Brain pericyte (primary cell): ENCODE measurements around the gene SPECC1L.
"Not testable (repeated sequence)": the region's sequence is repeated elsewhere in the genome, so short reads cannot be mapped to it uniquely, and the experiment has no call there.

ENCODE experiments used
- DNase-seq: peaks from one replicate; pipeline ENCODE4 v3.0.0-alpha.2; 2012; ENCODE audit warnings: low read depth, low spot score

The SPECC1L gene

DNA sequence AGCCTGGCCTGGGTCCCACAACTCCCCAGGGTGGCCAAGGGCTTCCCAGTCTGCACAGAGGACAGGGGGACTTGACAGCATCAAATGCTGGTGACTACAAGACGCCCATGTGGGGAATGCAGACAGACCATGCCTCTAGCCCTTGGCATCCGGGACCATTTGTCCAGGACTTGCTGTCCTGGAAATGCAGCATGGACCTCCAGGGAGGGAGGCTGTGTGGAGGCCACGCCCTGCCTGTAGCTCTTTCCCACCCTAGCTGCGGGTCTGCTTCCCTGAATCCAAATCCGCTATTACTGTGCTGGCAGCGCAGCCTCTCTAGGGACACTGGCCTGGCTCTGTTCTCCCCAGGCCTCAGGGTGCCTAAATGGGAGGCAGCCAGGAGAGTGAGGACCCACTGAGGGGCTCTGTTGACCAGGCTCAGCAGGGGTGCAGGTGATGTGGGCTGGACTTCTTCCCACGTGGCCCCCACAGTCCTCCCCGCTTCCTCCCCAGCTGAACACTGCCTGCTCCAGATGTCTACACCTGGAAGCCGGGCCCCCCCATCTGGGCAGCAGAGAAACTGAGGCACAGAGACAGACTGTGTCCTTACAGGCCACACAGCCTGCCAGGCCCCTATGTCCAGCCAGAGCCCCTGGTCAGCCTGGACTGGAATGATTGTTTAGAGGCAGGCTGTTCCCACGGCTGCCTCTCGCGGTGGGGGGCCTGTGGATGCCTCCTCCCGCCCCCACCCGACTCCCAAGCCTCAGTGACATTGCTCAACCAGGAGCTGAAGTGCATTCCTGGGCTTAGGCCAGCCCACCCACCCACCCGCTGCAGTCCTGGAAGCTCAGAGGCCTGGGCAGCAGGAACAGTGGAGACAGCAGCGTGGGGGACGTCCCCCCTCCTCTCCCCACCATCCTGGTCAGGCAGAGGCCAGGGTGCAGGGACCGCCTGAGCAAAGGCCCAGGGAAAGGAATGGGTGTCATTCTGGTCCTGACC, 24.8 kb upstream of the SPECC1L start:
- DNase-seq = peak; percentile 64

DNA sequence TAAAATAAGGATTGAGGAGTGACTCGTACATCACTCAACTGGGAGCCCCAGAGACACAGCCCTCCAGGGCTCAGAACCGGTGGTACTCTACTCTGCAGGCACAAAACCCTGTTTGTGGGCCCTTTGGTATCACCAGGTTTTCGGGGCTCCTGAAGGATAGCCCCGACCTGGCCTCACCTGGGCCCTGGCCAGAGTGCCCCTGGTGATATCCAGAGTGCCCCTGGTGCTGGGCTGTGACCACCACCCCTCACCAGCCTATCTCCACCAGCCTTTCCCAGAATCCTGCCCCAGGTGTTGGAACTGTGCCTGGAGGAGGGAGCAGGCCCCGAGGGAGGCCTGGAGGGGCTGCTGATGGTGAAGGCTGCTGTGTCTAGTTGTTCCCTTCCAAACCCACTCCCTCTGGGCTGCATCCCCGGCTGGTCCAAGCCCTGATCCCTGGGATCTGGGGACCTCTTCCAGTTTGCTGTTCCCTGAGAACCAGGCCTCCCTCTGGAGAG, 23.6 kb upstream of the SPECC1L start:
- DNase-seq = no peak

DNA sequence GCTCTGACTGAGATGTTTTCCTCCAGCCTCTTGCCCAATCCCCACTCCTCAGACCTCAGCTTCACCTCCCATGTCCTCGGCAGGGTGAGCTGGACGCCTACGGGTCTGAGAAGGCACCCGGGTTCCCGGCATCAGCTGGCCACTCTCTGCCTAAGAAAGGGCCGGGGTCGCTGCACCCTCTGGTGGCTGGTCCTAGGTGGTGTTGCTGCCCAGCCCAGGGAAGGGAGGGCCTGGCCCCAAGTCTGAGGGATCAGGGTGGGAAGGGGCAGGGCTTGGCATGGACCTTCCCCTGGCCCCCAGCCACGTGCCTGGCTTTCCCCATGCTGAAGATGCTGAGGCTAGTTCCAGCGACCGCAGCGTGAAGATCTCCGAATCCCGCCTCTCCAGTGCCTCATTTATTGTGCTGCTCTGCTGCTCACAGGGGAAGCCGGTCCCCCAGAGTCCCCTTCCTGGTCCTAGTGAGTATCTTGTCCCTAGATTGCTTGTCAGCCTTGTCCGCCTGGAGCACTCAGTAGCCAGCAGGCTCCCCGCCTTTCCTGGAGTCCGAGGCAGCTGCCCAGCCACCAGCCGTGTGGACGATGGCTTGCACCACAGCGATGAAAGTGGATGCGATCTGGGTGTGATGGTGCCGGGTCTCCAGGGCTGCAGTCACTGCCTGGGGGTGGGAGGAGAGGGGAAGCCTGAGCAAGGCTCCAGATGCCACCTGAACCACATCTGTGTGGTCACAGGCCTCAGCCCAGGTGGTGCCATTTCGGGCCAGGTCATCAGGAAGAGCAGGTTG, 22.9 kb upstream of the SPECC1L start:
- peak; percentile 91 for DNase-seq

DNA sequence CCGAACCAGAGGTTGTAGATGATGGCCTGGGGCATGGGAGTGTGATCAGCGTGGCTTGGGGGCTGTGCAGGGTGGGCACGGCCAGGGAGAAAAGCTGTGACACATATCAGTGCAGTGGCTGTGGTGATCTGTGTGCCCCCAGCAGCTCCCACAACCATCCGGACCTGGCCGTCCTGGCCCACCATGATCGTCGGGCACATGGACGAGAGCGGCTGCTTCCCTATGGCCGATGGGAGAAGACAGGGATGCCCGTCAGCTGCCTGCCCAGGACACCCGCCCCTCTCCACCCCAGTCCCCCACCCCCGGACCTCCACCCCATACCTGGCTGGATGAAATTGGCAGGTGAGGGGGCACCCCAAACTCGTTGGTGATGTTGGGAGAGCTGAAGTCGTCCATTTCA, 22.0 kb upstream of the SPECC1L start:
- DNase-seq = not testable (repeated sequence)

DNA sequence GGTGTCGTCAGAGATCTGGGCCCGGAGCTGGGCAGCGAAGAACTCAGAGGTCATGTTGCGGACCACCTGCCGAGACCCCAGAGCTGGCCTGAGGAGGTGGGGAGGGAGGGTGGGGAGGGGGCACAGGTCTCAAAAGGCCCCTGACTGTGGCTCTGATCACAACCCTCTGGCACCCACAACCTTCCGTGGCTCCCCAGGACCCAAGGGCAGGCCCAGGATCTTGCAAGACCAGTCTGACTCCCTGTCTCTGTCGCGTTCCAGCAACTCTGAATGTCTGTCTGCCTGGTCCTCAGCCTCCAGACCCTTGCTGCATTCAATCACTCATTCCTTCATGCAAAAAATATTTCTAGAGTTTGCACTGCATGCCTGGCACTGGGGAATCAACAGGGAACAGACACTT, 21.2 kb upstream of the SPECC1L start:
- not testable (repeated sequence) for DNase-seq

DNA sequence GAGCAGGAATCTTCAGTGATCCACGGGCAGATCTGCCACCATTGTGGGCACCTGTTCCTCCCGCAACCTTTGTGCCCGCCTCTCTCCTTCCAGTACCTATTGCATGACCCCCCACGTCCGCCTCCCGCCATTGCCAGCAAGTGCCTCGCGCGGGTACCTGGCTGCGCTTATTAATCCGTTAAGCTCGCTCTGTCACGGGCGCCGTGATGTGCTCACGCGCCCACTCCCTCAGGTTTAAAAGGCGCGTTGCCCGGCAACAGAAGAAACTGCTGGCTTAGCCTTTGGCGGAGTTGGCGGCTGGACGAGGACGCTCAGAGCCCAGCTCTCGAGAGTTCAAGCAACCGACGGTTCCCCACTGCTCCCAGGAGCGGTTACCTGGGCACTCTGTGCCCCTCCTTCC, 19.3 kb upstream of the SPECC1L start:
- DNase-seq = not testable (repeated sequence)

DNA sequence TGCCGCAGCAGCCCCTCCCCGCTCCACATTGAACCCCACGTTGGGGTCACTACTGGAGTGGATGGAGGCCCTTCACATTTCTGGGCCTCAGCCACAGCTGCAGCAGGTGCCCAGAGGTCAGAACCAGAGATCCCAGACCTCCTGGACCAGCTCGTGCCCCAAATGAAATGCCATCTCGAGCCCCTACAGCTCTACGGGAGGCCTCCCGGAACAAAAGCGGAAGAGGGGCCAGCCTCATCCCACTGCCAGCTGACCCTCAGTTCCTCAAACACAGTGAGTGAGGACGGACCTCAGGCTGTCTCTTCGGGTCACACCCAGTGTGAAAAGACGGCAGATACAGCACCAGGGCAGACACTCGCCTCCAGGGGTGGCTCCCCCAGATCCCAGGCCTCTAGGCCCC, 17.5 kb upstream of the SPECC1L start:
- not testable (repeated sequence) for DNase-seq

DNA sequence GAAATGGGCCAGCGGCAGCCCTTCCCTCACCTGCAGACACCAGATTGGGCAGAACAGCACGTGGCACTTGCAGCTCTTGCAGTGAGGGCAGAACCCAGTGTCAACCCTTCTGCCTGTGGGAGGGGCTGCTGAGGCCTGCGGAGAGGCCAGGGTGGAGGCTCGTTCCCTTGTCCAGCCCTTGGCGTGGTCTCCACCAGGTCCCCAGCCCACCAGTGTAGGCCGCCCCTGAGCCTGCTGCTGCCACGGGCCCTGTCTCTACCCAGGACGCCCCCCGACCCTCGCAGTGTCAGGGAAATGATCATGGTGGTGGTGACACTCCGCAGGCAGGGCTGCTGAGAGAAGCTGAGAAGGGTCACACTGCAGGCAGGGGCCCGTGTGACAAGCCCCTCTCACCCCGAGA, 14.5 kb upstream of the SPECC1L start:
- DNase-seq = not testable (repeated sequence)

DNA sequence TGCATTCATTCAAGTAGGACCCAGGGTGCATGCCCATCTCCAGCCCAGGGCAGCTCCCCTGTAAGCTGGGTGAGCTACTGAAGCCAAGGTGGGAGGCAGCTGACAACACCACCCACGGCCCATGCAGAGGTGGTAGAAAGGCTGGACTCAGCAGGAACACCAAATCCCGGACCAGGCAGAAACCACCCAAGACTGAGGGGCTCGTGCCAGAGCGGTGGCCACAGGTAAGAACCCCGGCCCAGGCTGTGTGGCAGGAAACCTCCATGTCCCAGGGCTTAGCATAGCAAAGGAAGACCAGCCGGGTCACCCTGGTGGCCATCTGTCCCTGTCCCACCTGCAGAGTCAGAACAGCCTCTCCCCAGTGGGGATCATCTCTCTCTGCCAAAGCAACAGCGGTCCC, 13.9 kb upstream of the SPECC1L start:
- not testable (repeated sequence) for DNase-seq

DNA sequence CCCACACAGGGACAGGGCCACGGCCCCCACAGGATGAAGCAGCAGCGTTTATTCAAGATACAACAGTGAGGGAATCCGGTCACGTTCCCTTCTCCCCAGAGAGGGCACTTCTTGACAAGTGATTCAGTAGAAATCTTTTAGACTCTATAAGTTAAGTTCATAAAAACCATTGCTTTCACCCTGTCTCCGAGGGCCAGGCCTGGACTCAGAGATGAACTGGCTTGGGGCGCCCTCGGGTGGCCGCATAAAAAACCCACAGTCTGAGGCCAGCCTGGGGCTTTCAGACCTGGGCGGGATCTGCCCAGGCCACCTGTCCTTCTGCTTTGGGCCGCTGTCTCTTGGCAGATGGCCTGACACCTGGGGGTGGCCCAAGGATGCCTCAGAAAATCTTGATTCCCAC, 11.2 kb upstream of the SPECC1L start:
- not testable (repeated sequence) for DNase-seq

DNA sequence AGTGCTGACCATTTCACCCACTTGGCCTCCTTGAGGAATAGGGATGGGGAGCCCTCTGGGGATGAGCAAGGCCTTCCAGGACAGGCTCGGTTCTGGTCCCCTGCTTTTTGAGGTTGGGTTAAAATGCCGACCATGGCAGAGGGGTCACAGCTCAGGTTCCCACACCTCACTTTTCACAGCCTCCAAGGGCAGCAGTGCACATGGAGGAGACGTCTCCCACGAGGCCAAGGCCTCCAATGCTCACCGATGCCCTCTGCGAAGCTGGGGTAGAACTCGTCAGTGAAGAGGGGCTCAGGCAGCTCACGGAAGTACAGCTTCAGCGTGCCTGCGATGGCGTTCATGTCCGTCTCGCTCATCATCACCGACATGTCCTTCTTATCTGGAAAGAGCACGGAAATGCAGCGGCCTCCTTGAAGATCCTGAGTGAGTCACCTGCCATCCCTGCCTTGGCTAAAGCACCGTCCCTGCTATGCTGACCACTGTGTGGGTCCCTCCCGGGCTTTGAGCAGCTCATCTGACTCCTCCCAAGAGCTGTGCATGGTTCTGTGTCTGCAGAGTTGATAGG, 8.4 kb upstream of the SPECC1L start:
- DNase-seq = not testable (repeated sequence)

DNA sequence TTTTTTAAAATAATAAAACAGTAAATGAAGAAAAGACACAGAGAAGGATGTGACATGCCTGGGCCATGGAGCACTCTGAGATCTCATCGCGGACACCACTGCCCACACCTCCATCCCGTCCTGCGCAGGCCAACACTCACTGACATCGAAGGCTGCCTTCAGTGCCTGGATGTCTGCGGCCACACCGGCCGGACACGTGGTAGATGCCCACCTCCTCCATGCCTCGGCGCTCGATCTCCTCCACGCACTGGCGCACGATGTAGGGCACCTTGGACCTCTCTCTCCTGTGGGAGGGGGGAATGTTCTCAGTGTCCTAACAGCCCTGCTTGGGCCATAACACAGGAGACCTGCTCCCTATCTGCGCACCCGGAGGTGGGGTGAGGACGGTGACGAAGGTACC, 7.2 kb upstream of the SPECC1L start:
- not testable (repeated sequence) for DNase-seq

DNA sequence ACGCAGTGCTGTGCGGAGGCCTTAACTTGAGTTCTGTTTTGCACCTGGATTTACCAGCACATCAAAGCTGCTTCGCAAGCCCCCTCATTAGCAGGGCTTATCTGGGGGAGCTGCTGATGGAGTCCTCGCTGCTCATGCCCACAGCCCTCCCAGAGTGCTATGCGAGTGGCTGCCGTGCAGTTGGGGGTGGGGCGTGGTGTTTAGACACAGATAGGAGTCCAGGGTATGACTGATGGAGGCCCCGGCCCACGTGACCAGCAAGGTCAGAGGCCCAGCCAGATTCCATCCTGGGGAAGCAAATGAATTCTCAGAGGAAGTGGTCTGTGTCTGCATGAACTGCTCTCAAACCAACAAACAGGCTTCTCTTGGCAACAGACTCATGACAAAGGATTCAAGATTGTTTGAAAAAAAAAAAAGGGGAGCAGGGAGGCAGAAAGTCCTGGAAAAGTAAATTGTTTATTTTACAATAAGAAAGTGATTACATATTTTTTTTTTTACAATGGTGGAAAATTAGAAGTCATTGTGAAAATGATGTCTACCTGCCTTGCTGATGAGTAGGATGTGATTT, 6.2 kb upstream of the SPECC1L start:
- not testable (repeated sequence) for DNase-seq

DNA sequence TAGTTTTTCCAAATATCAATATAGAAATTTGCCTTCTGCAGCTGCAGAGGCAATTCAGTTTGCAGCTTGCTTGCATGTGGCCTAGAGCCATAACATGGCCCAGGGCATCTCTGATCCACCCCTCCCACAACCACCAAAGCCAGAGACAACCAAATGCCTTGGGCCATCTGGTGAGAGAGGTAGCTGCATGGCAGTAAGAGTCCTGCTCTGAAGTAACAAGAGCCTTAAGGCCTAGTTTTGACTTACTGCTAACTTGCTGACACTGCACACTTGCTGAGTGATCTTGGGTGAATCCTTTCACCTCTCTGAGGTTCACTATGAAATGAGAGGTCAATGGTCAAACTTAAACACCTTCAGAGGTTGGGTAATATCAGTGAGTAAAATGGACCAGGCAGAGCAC, 4.9 kb upstream of the SPECC1L start:
- no peak for DNase-seq

DNA sequence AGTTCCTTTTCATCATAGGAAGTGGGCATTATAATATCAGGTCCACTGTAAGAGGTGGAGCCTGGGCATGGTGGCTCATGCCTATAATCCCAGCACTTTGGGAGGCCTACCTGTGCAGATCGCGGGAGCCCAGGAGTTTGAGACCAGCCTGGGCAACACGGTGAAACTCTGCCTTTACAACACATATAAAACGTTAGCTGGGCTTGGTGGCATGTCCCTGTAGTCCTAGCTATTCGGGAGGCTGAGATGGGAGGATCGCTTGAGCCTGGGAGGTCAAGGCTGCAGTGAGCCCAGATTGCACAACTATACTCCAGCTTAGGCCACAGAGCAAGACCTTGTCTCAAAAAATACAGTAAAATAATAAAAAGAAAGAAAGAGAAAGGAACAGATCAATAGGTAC, 4.1 kb upstream of the SPECC1L start:
- DNase-seq = not testable (repeated sequence)

DNA sequence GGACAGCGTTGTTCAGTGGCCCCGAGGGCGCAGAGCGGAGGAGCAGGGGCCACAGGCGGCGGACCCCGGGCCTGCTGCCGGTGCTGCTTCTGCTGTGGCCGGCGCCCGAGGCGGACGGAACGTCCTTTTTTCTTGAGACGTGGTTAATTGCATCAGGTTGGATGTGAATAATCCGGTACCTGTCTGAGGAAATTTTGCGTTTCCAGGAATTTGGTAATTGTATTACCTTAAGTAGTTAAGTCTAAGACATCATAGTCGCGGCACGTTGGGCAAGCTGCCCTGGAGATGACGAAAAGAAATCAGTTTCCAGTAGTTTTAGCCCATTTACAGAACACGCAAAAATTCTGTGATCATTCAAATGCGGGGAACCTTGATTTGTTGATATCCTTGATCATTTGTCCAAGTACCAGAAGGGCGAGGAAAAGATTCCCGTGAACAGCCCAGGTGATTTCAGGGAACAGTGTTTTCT, 789 bp downstream of the SPECC1L start:
- no peak for DNase-seq

DNA sequence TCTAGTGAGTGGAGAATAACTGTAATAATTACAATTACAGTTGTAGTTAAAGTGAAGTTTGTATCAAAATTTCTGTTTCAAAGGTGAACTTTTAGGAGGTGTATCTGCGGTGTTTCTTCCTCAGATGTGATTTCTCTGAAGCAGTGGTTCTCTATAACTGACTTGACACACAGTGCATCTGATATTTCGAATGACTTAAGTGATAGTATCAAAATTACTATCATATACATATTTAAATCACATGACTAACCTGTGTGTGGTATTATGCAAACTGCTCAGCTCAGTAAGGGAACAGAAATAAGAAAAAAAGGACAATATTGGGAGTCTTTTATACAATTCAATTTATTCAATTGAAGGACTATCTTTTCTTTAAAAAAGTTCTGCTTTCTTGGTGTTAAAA, 2.4 kb downstream of the SPECC1L start:
- DNase-seq = not testable (repeated sequence)

DNA sequence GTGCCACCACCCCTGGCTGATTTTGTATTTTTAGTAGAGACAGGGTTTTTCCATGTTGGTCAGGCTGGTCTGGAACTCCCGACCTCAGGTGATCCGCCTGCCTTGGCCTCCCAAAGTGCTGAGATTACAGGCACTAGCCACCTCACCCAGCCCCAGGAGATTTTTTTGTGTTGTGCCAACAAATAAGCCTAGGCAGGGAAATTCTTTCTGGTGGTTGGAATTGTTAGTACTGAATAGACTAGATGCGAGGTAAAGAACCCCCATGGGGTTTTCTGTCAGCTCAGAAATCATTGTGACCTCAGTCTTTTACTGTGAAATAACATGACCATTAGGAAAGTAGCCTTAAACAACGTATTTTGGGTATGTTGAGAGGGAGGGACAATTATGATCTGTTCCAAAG, 3.3 kb downstream of the SPECC1L start:
- not testable (repeated sequence) for DNase-seq

DNA sequence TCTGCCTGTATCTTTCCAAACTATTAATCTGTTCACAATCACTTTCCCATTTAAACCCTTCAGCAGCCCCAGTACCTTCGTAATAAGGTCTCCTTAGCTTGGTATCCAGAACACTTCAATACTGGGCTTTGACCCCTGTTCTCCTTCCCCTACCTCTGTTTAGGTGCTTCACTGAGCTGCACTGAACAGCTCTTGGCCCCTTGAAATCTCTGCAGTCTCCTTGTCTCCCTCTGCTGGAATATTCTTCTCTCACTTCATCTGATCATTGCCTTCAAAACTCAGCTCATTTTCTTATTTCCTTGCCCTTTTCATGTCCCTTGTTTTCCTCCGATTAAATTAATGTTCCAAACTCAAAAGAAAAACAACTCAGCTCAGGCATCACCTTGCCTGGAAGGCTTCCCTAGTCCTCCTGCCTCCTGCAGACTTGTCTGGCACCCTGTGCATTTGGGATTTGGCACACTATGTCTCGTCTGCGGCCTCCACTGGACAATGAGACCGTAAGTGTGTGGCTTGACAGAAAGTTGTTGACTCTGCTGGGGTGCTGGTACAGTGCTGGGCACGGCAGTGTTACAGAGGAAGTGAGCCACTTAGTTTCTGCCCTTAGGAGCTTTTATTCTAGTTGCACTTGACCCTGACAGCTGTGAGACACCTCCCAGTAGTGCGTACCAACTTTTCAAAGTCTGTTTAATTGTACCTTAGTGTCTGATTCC, 4.2 kb downstream of the SPECC1L start:
- not testable (repeated sequence) for DNase-seq

DNA sequence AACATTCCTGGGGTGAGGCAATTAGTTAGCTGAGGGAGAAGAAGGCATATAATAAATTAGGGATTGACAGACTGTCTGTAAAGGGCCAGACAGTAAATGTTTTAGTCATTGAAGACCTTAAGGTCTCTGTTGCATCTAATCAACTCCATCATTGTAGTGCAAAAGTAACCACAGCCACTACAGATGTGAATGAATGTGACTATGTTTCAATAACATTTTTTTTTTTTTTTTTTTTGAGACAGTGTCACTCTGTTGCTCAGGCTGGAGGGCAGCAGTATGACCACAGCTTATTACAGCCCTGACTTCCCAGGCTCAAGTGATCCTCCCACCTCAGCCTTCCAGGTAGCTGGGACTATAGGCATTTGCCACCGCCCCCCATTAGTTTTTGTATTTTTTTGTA, 9.7 kb downstream of the SPECC1L start:
- not testable (repeated sequence) for DNase-seq

DNA sequence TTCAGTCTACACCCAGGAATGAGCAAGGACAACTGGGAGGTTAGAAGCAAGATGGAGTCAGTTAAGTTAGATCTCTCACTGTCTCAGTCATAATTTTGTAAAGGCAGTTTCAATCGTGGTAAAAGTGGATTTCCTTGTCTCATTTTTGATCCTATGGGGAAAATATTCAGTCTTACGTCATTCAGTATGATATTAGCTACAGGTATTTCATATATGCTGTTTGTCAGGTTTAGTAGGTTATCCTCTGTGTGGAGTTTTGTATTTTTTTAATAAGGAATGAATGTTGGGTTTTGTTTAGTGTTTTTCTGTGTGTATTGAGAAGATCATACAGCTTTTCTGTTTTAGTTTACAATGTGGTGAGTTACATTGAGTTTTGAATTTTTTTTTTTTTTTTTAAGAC, 11.8 kb downstream of the SPECC1L start:
- no peak for DNase-seq
